NCI-H446 (cell line): ENCODE measurements around the gene EEFSEC.
A peak's percentile ranks its signal among the peaks of the same experiment; 100 is the strongest.

Experiments
- DNase-seq, 2 experiments: peaks; one replicate each; lab custom pipeline; 2025; lab: John Stamatoyannopoulos, UW

EEFSEC gene

GRCh38 chr3:128411574-128412064 lies 258.3 kb downstream of the EEFSEC start:
- no peak for DNase-seq

GRCh38 chr3:128412180-128413002 lies 259.1 kb downstream of the EEFSEC start:
- DNase-seq, result no peak

DNA sequence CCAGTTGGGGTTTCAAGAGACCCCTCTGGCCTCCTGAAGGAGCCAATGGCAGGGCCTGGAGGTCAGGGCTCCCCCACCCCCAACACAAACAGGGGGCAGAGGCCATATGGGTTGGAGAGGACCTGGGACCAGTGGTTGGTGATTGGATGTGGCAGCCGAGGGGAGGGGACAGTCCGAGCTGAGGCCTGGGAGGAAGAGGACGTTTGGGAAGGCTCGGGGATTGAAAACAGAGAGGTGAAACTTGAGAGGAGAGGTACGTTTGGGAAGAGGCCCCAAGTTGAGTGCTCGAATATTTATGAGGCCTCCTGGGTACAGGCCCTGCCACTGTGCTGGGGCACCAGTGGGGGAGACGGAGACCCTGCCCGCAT lies 259.7 kb downstream of the EEFSEC start:
- DNase-seq, result no peak

- DNase-seq, result no peak
Measured at GRCh38 chr3:128413413-128414205, 260.3 kb downstream of the EEFSEC start.

- no peak for DNase-seq
Measured at GRCh38 chr3:128415200-128415772, 262.0 kb downstream of the EEFSEC start.

GRCh38 chr3:128415773-128416577 lies 262.7 kb downstream of the EEFSEC start:
- DNase-seq, result no peak

DNA sequence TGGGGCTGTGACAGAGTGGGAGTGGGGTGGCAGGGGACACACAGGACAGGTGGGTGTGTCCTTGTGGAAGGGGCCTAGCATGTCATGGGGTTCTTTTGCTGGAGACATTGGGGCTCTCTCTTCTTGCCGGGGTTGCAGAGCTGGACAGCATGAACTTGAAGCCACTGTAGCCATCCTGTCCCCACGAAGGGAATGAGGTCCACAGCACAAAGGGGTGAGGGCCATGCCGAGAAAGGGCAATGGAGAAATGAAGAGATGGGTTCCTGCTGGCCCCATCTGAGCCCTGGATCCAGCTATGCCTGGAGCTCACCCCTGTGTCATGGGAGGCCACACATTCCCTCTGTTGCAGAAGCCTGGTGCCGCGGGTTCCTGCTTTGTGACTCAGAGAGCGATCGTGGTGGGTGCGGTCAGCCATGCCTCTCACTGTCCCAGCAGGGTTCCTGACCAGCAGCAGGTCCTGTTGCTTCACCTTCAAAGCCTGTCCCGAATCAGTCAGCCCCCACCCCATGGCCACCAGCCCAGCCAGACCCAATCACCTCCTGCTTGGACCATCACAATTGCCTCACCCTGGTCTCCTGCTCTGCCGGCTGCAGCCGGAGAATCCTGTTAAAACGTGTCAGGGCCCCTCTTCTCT lies 263.4 kb downstream of the EEFSEC start:
- DNase-seq, result no peak

DNA sequence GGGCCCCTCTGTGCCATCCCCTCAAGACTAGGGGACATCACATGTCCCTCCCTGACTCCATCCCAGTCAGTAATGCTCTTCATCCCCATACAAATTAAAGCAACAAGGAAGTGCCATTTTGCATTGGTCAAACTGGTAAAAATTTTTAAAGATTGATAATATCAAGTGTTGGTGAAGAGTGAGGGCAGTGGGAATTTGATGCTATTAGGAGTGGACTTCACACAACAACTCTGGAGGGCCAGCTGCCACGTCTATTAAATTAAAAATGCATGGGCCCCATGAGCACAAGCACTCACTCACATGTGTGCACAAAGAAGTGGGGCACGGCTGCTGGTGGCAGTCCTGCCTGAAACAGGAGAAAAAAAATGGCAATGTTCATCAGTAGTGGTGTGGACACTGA lies 265.6 kb downstream of the EEFSEC start:
- DNase-seq, result no peak

DNA sequence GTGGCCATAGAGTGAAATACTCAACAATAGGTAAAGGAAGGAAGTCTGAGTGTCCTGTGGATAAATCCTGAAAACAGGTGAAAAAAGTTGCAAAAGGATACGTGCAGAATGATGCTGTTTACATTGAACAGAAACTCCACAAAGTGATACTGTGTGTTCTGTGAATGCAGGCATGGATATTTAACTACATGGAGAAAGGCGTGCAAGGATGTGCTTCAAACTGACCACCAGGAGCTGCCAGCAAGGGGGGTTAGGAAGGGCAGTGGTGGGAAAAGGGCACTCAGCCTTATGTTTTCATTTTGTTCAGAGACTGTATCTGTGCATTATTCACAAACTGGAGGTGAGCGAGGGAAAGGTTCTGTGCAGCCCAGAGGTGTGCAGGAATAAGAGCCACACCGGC lies 266.0 kb downstream of the EEFSEC start:
- no peak for DNase-seq

- no peak for DNase-seq
Measured at GRCh38 chr3:128420289-128420688, 267.0 kb downstream of the EEFSEC start.

- DNase-seq, result no peak
Measured at GRCh38 chr3:128420720-128421438, 267.6 kb downstream of the EEFSEC start.

- no peak for DNase-seq
Measured at GRCh38 chr3:128421439-128421836, 268.2 kb downstream of the EEFSEC start.

GRCh38 chr3:128421966-128422365 lies 268.7 kb downstream of the EEFSEC start:
- DNase-seq, result peak in 1 of 2 experiments; percentile 22

DNA sequence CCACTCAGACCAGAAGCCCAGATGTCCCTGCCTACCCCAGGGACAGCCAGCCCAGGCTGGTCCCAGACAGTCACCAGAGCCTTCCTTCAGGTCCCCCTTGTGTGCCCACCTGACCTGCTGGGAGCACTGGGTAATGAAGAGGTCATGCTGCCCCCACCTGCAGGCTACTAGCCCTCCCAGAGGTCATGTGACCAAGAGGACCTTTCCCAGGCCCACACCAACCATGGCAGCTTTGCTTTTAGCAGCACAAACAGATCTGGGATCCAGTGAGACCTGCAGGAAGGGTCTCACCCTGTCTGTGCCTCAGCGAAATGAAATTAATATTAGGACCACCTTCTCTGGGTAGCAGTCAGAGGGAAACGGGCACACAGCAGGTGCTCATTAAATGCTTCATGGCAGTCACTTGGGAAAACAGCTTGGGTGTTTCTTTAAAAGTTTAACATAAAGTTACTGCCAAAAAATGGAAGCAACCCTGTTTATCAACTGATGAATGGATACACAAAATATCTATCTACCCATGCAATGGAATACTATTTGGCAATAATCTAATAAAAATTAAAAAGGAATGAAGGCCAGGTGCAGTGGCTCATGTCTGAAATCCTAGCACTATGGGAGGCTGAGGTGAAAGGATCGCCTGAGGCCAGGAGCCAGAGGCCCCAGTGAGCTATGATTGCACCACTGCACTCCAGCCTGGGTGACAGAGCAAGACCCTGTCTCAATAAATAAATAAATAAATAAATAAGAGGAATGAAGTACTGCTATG lies 269.7 kb downstream of the EEFSEC start:
- no peak for DNase-seq

DNA sequence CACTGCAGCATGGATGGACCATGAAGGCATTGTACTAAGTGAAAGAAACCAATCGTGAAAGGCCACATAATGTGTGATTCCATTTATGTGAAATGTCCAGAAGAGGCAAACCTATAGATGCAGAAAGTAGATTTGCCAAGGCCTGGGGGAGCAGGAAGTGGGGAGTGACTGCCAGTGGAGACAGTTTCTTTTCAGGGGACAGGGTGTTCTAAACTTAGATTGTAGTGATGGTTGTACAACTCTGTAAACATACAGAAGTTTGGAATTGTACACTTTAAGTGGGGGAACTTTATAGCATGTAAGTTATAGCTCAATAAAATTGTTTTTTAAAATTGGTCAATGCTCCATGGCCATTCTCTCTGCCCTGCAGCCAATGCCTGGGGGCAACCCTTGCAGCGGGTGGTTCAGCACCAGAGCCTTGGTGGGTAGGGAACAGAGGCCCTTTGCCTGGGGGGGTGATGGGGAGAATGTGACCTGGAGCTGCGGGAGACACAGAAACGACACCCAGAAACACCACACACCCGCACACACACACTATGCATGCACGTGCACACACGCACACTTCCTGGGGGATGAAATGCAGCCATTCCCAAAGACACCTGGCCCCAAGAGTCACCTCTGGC lies 270.4 kb downstream of the EEFSEC start:
- no peak for DNase-seq

DNA sequence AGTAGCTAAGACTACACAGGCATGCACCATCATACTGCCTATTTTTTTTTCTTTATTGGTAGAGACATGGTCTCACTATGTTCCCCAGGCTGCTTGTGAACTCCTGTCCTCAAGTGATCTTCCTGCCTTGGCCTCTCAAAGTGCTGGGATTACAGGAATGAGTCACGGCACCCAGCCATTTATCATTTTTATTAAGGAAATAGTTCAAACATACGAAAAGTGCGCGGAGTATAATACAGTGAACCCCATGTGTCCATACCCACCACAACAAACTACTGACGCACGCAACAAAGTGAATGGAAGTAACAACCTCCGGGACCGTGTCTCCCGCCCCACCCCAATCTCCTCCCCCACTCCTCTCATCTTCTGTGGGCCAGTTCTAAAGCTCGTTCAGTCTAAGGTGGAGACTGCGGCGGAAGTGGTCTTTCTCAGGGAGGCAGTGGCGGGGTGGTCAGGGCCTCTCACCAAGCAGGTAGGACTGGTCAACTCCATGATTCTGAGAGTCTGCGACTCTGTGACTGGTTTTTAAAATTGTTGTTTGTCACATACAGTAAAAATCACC lies 271.3 kb downstream of the EEFSEC start:
- DNase-seq, result no peak

GRCh38 chr3:128425142-128425845 lies 272.0 kb downstream of the EEFSEC start:
- DNase-seq, result no peak

- DNase-seq, result no peak
Measured at GRCh38 chr3:128425846-128426127, 272.5 kb downstream of the EEFSEC start.
